ENCODE data around the gene TNIP3. TPM values are rescaled to one million over a fixed set of nuclear protein-coding genes. Genes with fewer than 3 reads are reported as not detected.
A peak's percentile ranks its signal among the peaks of the same experiment; 100 is the strongest.

Gene TNIP3
- total RNA-seq, 1 donor from 2014 or later = 0.14 TPM

DNA sequence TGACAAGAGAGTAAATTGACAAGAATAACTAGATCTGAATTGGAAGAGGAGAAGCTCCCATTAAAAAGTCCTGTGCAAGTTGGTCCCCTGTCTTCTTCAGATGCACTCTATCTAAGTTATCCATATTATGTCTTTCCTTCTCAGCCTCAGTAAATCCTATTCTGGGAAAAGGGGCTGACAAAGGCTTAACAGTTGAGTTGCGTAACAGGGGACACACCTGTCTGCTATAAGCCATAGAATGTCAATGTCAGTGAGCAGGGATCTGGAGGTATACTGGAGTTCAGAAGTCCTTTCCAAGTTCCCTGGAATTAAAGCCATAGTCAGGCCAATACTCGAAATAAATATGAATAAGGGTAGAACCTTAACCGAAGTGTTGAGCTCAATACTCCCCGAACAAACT, 26.3 kb upstream of the TNIP3 start:
- H2AFZ ChIP-seq (ENCODE audit: low read depth, low read length) = no peak overlapping the region
- FAIRE-seq (no peak), DNase-seq (ENCODE audit: low read depth) (no peak)
- H4K20me1 ChIP-seq (ENCODE audit: insufficient read depth, low read length) = no peaks in the 10 kb centered on the region
- H3K27me3 Mint-ChIP-seq (ENCODE audit: low read depth, unreplicated experiment) = peaks cover 4% of the 10 kb centered on the region
- H3K27ac Mint-ChIP-seq (ENCODE audit: unreplicated experiment) = no peak overlapping the region
- no peaks in the 10 kb centered on the region for H3K9me3 ChIP-seq (ENCODE audit: insufficient read depth, low read depth, low read length)
- H3K4me1 Mint-ChIP-seq (ENCODE audit: low read depth, unreplicated experiment) = no peaks in the 10 kb centered on the region
- no peaks in the 10 kb centered on the region for H3K9me3 Mint-ChIP-seq (ENCODE audit: unreplicated experiment)
- no peak overlapping the region for H3K4me3 Mint-ChIP-seq (ENCODE audit: unreplicated experiment)
- H3K27ac ChIP-seq (ENCODE audit: low read depth, low read length) = no peak overlapping the region
- no peak for TF ChIP-seq EZH2 (IDR thresholded peaks at IDR 0.05; ENCODE audit: insufficient read depth, low read length)
- TF ChIP-seq, protein P1, sequence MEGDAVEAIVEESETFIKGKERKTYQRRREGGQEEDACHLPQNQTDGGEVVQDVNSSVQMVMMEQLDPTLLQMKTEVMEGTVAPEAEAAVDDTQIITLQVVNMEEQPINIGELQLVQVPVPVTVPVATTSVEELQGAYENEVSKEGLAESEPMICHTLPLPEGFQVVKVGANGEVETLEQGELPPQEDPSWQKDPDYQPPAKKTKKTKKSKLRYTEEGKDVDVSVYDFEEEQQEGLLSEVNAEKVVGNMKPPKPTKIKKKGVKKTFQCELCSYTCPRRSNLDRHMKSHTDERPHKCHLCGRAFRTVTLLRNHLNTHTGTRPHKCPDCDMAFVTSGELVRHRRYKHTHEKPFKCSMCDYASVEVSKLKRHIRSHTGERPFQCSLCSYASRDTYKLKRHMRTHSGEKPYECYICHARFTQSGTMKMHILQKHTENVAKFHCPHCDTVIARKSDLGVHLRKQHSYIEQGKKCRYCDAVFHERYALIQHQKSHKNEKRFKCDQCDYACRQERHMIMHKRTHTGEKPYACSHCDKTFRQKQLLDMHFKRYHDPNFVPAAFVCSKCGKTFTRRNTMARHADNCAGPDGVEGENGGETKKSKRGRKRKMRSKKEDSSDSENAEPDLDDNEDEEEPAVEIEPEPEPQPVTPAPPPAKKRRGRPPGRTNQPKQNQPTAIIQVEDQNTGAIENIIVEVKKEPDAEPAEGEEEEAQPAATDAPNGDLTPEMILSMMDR (IDR thresholded peaks at IDR 0.05; ENCODE audit: insufficient read depth, low read depth, low read length) = no peak
- H3K36me3 ChIP-seq (ENCODE audit: insufficient read depth, low read length) = no peaks in the 10 kb centered on the region
- H3K4me2 ChIP-seq (ENCODE audit: low read length) = no peak overlapping the region
- no peaks in the 10 kb centered on the region for H3K4me1 ChIP-seq (ENCODE audit: insufficient read depth, low read length)
- H3K36me3 Mint-ChIP-seq (ENCODE audit: low read depth, unreplicated experiment) = no peaks in the 10 kb centered on the region
- H3K4me3 ChIP-seq (ENCODE audit: insufficient read depth, low read depth, low read length) = no peak overlapping the region
- H3K9ac ChIP-seq (ENCODE audit: low read length) = no peak overlapping the region
- no peaks in the 10 kb centered on the region for H3K27me3 ChIP-seq (ENCODE audit: insufficient read depth, low read length)
- no peaks in the 10 kb centered on the region for H3K79me2 ChIP-seq (ENCODE audit: insufficient read depth, low read length)

DNA sequence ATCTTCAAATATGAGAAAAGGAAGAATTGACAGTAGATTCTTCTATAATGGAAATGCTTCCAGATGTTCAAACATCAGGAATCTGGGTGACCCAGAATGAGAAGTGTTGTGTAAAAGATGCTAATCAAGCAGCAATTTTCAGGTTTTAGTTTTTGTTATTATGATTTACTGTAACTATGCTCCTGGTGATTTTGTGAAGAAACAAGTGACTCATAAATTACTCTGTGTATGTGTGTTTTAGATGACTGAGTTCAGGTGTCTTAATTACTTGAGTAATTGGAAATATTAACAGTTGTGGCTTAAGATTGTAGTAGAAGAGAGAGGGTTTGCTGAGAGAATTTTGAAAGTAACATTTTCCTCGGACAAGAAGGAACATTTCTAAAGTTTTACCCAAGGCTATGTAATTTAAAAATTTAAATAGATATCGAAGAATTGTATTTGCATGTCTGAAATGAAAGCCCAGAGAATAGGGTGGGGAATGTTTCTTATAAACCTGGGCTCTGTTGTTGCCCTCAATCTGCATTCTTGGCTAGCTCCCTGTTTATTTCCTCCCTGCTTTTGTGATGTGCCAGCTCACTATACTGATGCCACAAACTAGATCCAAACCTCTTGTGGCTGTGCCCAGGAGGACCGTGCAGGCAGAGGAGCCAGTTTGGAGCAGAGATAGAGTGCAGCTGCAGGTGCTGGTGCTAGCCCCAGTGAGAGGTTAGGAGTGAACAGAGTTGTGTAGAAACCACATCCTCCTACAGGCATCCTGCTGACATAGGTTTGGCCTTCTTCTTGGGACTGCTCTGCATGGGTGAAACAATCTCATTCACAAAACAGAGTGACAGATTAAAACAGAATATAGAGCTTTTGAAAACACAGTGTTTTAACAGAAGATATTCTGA, 25.4 kb upstream of the TNIP3 start:
- Mint-ChIP-seq H3K36me3 (ENCODE audit: low read depth, unreplicated experiment) (no peaks in the 10 kb centered on the region), H3K4me3 (ENCODE audit: unreplicated experiment) (no peak overlapping the region), H3K27ac (ENCODE audit: unreplicated experiment) (no peak overlapping the region), H3K4me1 (ENCODE audit: low read depth, unreplicated experiment) (no peaks in the 10 kb centered on the region), H3K27me3 (ENCODE audit: low read depth, unreplicated experiment) (peaks cover 4% of the 10 kb centered on the region), H3K9me3 (ENCODE audit: unreplicated experiment) (no peaks in the 10 kb centered on the region)
- no peaks in the 10 kb centered on the region for H3K9me3 ChIP-seq (ENCODE audit: insufficient read depth, low read depth, low read length)
- no peaks in the 10 kb centered on the region for H4K20me1 ChIP-seq (ENCODE audit: insufficient read depth, low read length)
- FAIRE-seq = no peak
- no peaks in the 10 kb centered on the region for H3K4me1 ChIP-seq (ENCODE audit: insufficient read depth, low read length)
- H3K4me3 ChIP-seq (ENCODE audit: insufficient read depth, low read depth, low read length) = no peak overlapping the region
- no peaks in the 10 kb centered on the region for H3K79me2 ChIP-seq (ENCODE audit: insufficient read depth, low read length)
- no peak overlapping the region for H3K4me2 ChIP-seq (ENCODE audit: low read length)
- no peak overlapping the region for H3K9ac ChIP-seq (ENCODE audit: low read length)
- H2AFZ ChIP-seq (ENCODE audit: low read depth, low read length) = no peak overlapping the region
- TF ChIP-seq, protein P1 (IDR thresholded peaks at IDR 0.05; ENCODE audit: insufficient read depth, low read depth, low read length) = no peak
- TF ChIP-seq EZH2 (IDR thresholded peaks at IDR 0.05; ENCODE audit: insufficient read depth, low read length) = no peak
- no peak for DNase-seq (ENCODE audit: low read depth)
- no peak overlapping the region for H3K27ac ChIP-seq (ENCODE audit: low read depth, low read length)
- no peaks in the 10 kb centered on the region for H3K36me3 ChIP-seq (ENCODE audit: insufficient read depth, low read length)
- no peaks in the 10 kb centered on the region for H3K27me3 ChIP-seq (ENCODE audit: insufficient read depth, low read length)

DNA sequence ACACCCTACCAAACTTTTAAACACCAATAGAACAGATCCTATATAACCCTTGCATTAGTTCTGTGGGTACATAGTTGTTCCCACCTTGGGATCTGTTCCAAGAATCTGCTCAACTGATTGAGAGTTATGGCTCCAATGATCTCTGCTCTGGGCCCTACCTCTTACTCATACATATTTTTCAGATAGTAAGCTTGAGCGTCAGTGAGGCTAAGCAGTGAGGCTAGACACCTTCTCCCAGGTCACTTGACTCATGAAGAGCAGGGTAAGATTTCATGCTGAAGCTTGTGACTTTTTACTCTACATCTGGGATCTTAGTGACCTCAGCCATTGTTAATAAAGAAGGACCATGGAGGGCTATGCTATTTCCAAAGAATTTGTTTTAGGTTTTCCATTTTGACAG, 23.1 kb upstream of the TNIP3 start:
- Histone ChIP-seq H3K36me3 (ENCODE audit: insufficient read depth, low read length) (no peaks in the 10 kb centered on the region), H3K9me3 (ENCODE audit: insufficient read depth, low read depth, low read length) (no peaks in the 10 kb centered on the region), H2AFZ (ENCODE audit: low read depth, low read length) (no peak overlapping the region), H3K4me1 (ENCODE audit: insufficient read depth, low read length) (no peaks in the 10 kb centered on the region), H4K20me1 (ENCODE audit: insufficient read depth, low read length) (no peaks in the 10 kb centered on the region), H3K27ac (ENCODE audit: low read depth, low read length) (no peak overlapping the region), H3K79me2 (ENCODE audit: insufficient read depth, low read length) (no peaks in the 10 kb centered on the region), H3K4me2 (ENCODE audit: low read length) (no peak overlapping the region), H3K9ac (ENCODE audit: low read length) (no peak overlapping the region), H3K4me3 (ENCODE audit: insufficient read depth, low read depth, low read length) (no peak overlapping the region), H3K27me3 (ENCODE audit: insufficient read depth, low read length) (no peaks in the 10 kb centered on the region)
- no peak overlapping the region for H3K27ac Mint-ChIP-seq (ENCODE audit: unreplicated experiment)
- H3K36me3 Mint-ChIP-seq (ENCODE audit: low read depth, unreplicated experiment) = no peaks in the 10 kb centered on the region
- H3K4me1 Mint-ChIP-seq (ENCODE audit: low read depth, unreplicated experiment) = peaks cover 4% of the 10 kb centered on the region
- TF ChIP-seq EZH2 (IDR thresholded peaks at IDR 0.05; ENCODE audit: insufficient read depth, low read length) = no peak
- TF ChIP-seq, protein P1 (IDR thresholded peaks at IDR 0.05; ENCODE audit: insufficient read depth, low read depth, low read length) = no peak
- no peaks in the 10 kb centered on the region for H3K9me3 Mint-ChIP-seq (ENCODE audit: unreplicated experiment)
- DNase-seq (ENCODE audit: low read depth) (peak; percentile 4), FAIRE-seq (no peak)
- H3K4me3 Mint-ChIP-seq (ENCODE audit: unreplicated experiment) = no peak overlapping the region
- H3K27me3 Mint-ChIP-seq (ENCODE audit: low read depth, unreplicated experiment) = peaks cover 4% of the 10 kb centered on the region
